ENCODE measurements around the gene RBBP5.
A peak's percentile ranks its signal among the peaks of the same experiment; 100 is the strongest.
"Not testable (repeated sequence)": the region's sequence is repeated elsewhere in the genome, so short reads cannot be mapped to it uniquely, and the experiment has no call there.

RBBP5 gene

GRCh38 chr1:205121660-205122488, at the start of gene RBBP5:
Gene RBBP5, minus strand, starts transcription at chr1:205121978. Its CDS starts 105 bp downstream, at chr1:205121873.
- peak; percentile 92 for DNase-seq (ENCODE audit: low read depth)

- no peak for DNase-seq (ENCODE audit: low read depth)
These were observed 49.6 kb upstream of the RBBP5 start for GRCh38 chr1:205171369-205171768.

GRCh38 chr1:205170532-205171269, 48.9 kb upstream of the RBBP5 start:
- no peak for DNase-seq (ENCODE audit: low read depth)

- no peak for DNase-seq (ENCODE audit: low read depth)
These were observed 47.5 kb upstream of the RBBP5 start for GRCh38 chr1:205169248-205169647.

GRCh38 chr1:205168291-205168690, 46.5 kb upstream of the RBBP5 start:
- DNase-seq (ENCODE audit: low read depth): no peak

- no peak for DNase-seq (ENCODE audit: low read depth)
These were observed 40.5 kb upstream of the RBBP5 start for GRCh38 chr1:205162301-205162700.

- DNase-seq (ENCODE audit: low read depth): no peak
These were observed 39.3 kb upstream of the RBBP5 start for GRCh38 chr1:205161076-205161475.

GRCh38 chr1:205158048-205158616, 36.4 kb upstream of the RBBP5 start:
- DNase-seq (ENCODE audit: low read depth): no peak

GRCh38 chr1:205155665-205156377, 34.0 kb upstream of the RBBP5 start:
- DNase-seq (ENCODE audit: low read depth): not testable (repeated sequence)

- DNase-seq (ENCODE audit: low read depth): no peak
These were observed 30.7 kb upstream of the RBBP5 start for GRCh38 chr1:205152505-205152904.

- DNase-seq (ENCODE audit: low read depth): no peak
These were observed 29.1 kb upstream of the RBBP5 start for GRCh38 chr1:205150651-205151428.

GRCh38 chr1:205147191-205147835, 25.5 kb upstream of the RBBP5 start:
- DNase-seq (ENCODE audit: low read depth): no peak

- DNase-seq (ENCODE audit: low read depth): no peak
These were observed 23.0 kb upstream of the RBBP5 start for GRCh38 chr1:205144751-205145150.

GRCh38 chr1:205144046-205144720, 22.4 kb upstream of the RBBP5 start:
- DNase-seq (ENCODE audit: low read depth): no peak

- no peak for DNase-seq (ENCODE audit: low read depth)
These were observed 20.3 kb upstream of the RBBP5 start for GRCh38 chr1:205142102-205142469.

GRCh38 chr1:205141236-205142101, 19.7 kb upstream of the RBBP5 start:
- DNase-seq (ENCODE audit: low read depth): peak; percentile 53

- DNase-seq (ENCODE audit: low read depth): no peak
These were observed 18.3 kb upstream of the RBBP5 start for GRCh38 chr1:205140113-205140512.

GRCh38 chr1:205137901-205138300, 16.1 kb upstream of the RBBP5 start:
- DNase-seq (ENCODE audit: low read depth): no peak

- DNase-seq (ENCODE audit: low read depth): no peak
These were observed 11.5 kb upstream of the RBBP5 start for GRCh38 chr1:205133287-205133686.
